Measurements from ENCODE around the gene ZNF618. TPM values are rescaled to one million over a fixed set of nuclear protein-coding genes. Genes with fewer than 3 reads are reported as not detected.

Gene ZNF618
- polyA plus RNA-seq, 3 donors, result 0.53 to 1.9 (median 0.78) TPM

GRCh38 chr9:113940077-113940476 is 64.0 kb downstream of the ZNF618 start:
- Mint-ChIP-seq H3K27ac (no peak overlapping the region), H3K4me3 (no peak overlapping the region), H3K36me3 (peaks cover 2 to 3% of the 10 kb centered on the region in 2 donors)

GRCh38 chr9:113941056-113941455 is 64.9 kb downstream of the ZNF618 start:
- no peak for TF ChIP-seq CTCF (IDR thresholded peaks at IDR 0.05)
- Mint-ChIP-seq H3K4me1 (peaks cover 15% of the 10 kb centered on the region), H3K4me3 (no peak overlapping the region), H3K9me3 (no peaks in the 10 kb centered on the region), H3K27me3 (ENCODE audit: low read depth in 3 of 3) (peaks cover 0 to 3% (median 1%) of the 10 kb centered on the region in 3 donors), H3K27ac (peak overlapping the region in 1 of 7 donors; percentile 12), H3K36me3 (peaks cover 2 to 3% of the 10 kb centered on the region in 2 donors)
- H3K4me3 ChIP-seq (replicated peaks in 1 of 3; ENCODE audit: low read depth in 2 of 3, low read length in 3 of 3), result no peak overlapping the region
- no peak overlapping the region for H3K27ac ChIP-seq (ENCODE audit: low read depth in 1 of 2, low read length in 2 of 2)
- no peak overlapping the region for H3K4me2 ChIP-seq (replicated peaks; ENCODE audit: extremely low read depth, low read length, poor library complexity, severe bottlenecking)
- no peak overlapping the region for H2AFZ ChIP-seq (ENCODE audit: insufficient read depth, low read depth, low read length, poor library complexity, severe bottlenecking)
- H3K36me3 ChIP-seq (replicated peaks in 1 of 2; ENCODE audit: control insufficient read depth in 1 of 2, insufficient read depth in 2 of 2, low read length in 2 of 2), result no peaks in the 10 kb centered on the region
- H3K4me1 ChIP-seq (ENCODE audit: control insufficient read depth in 1 of 2, insufficient read depth in 2 of 2, low read length in 2 of 2), result peaks cover 6 to 7% of the 10 kb centered on the region in 2 donors
- no peak overlapping the region for H3K9ac ChIP-seq (ENCODE audit: insufficient read depth, low read length, poor library complexity, severe bottlenecking)
- H3K79me2 ChIP-seq (ENCODE audit: insufficient read depth, low read length), result no peaks in the 10 kb centered on the region
- intact Hi-C loops (cut with micrococcal nuclease), result no loop called here
- H4K20me1 ChIP-seq (ENCODE audit: insufficient read depth, low read length), result no peaks in the 10 kb centered on the region
- H3K27me3 ChIP-seq (ENCODE audit: control insufficient read depth in 2 of 2, insufficient read depth in 2 of 2, low read length in 2 of 2), result no peaks in the 10 kb centered on the region
- DNase-seq, result no peak
- no peaks in the 10 kb centered on the region for H3K9me3 ChIP-seq (replicated peaks in 1 of 2; ENCODE audit: control insufficient read depth in 1 of 2, insufficient read depth in 1 of 2, low read length in 2 of 2)

More at GRCh38 chr9:113940077-113940476, 64.0 kb downstream of the ZNF618 start:
- Mint-ChIP-seq H3K27me3 (ENCODE audit: low read depth in 3 of 3) (peaks cover 0 to 3% (median 1%) of the 10 kb centered on the region in 3 donors), H3K4me1 (peaks cover 15% of the 10 kb centered on the region), H3K9me3 (no peaks in the 10 kb centered on the region)
- H3K36me3 ChIP-seq (replicated peaks in 1 of 2; ENCODE audit: control insufficient read depth in 1 of 2, insufficient read depth in 2 of 2, low read length in 2 of 2), result no peaks in the 10 kb centered on the region
- intact Hi-C loops (cut with micrococcal nuclease), result no loop called here
- peaks cover 6 to 7% of the 10 kb centered on the region in 2 donors for H3K4me1 ChIP-seq (ENCODE audit: control insufficient read depth in 1 of 2, insufficient read depth in 2 of 2, low read length in 2 of 2)
- no peaks in the 10 kb centered on the region for H3K27me3 ChIP-seq (ENCODE audit: control insufficient read depth in 2 of 2, insufficient read depth in 2 of 2, low read length in 2 of 2)
- no peaks in the 10 kb centered on the region for H3K79me2 ChIP-seq (ENCODE audit: insufficient read depth, low read length)
- H3K9ac ChIP-seq (ENCODE audit: insufficient read depth, low read length, poor library complexity, severe bottlenecking), result no peak overlapping the region
- H2AFZ ChIP-seq (ENCODE audit: insufficient read depth, low read depth, low read length, poor library complexity, severe bottlenecking), result no peak overlapping the region
- TF ChIP-seq CTCF (IDR thresholded peaks at IDR 0.05), result no peak
- no peak for DNase-seq
- H3K9me3 ChIP-seq (replicated peaks in 1 of 2; ENCODE audit: control insufficient read depth in 1 of 2, insufficient read depth in 1 of 2, low read length in 2 of 2), result no peaks in the 10 kb centered on the region
- H3K27ac ChIP-seq (ENCODE audit: low read depth in 1 of 2, low read length in 2 of 2), result no peak overlapping the region
- no peaks in the 10 kb centered on the region for H4K20me1 ChIP-seq (ENCODE audit: insufficient read depth, low read length)
- H3K4me3 ChIP-seq (replicated peaks in 1 of 3; ENCODE audit: low read depth in 2 of 3, low read length in 3 of 3), result no peak overlapping the region
- no peak overlapping the region for H3K4me2 ChIP-seq (replicated peaks; ENCODE audit: extremely low read depth, low read length, poor library complexity, severe bottlenecking)

Measured in CD14-positive monocyte (primary cell).